ENCODE results near the gene FBXO10. TPM values are rescaled to one million over a fixed set of nuclear protein-coding genes. Genes with fewer than 3 reads are reported as not detected.
A peak's percentile ranks its signal among the peaks of the same experiment; 100 is the strongest.

The FBXO10 gene
- total and polyA plus RNA-seq, 10 of the 15 experiments (the other 5 are each of a cell fraction or from before 2014, with no cell fraction given): 1.6 to 17.2 (median 9.6) TPM

GRCh38 chr9:37466037-37466709 is 110.0 kb downstream of the FBXO10 start:
- peak overlapping the region; percentile 76 for H3K27ac ChIP-seq (ENCODE audit: control insufficient read depth, insufficient read depth)
- H3K9me3 ChIP-seq (replicated peaks; ENCODE audit: control insufficient read depth, insufficient read depth, low read length): no peaks in the 10 kb centered on the region
- BruUV-seq (replicated peaks): TSS peak; percentile 97
- ChIA-PET POLR2A (interaction anchor here (0.5 to 4.9 kb wide), 9 partner anchors 20 to 702 kb away, joined by 3 to 28 read pairs (median 4); partner anchors contain the start of genes POLR1E and TOMM5), CTCF (interaction anchor here (1.2 to 1.9 kb wide), 5 partner anchors 15 to 124 kb away, joined by 3 to 7 read pairs (median 5); no protein-coding TSS in a partner anchor), RAD21 (ENCODE audit: unreplicated experiment) (interaction anchor here (0.6 to 1.9 kb wide), 6 partner anchors 13 to 125 kb away, joined by 4 to 11 read pairs (median 6); partner anchors contain the start of gene POLR1E), SMC1A (ENCODE audit: uncharacterized antibody, unreplicated experiment) (interaction anchor here (0.8 to 1.9 kb wide), 7 partner anchors 9 to 59 kb away, joined by 3 to 4 read pairs (median 3); no protein-coding TSS in a partner anchor)
- WGBS (ENCODE audit: insufficient coverage, insufficient replicate concordance, low lambda C conversion rate, missing lambda C conversion rate): under 1% methylated on average over 47 of the region's 47 CpGs
- no peaks in the 10 kb centered on the region for H3K36me3 ChIP-seq (ENCODE audit: control insufficient read depth in 2 of 2, insufficient read depth in 2 of 2, low read length in 1 of 2)
- ATAC-seq (peak; percentile 23), DNase-seq (ENCODE audit: low read depth, low spot score) (no peak), FAIRE-seq (no peak)
- peak overlapping the region; percentile 85 for H2AFZ ChIP-seq (ENCODE audit: control insufficient read depth, low read depth, low read length)
- peak overlapping the region; percentile 75 for H3K4me3 ChIP-seq
- intact Hi-C loops (cut with micrococcal nuclease; ENCODE audit: unreplicated experiment) (loop anchor here (5.0 to 10.0 kb wide), 2 partner anchors 434 to 599 kb away; partner anchors contain the start of genes PAX5 and SHB), in situ Hi-C loops (cut with MboI) (no loop called here)
- H3K27me3 ChIP-seq (replicated peaks in 1 of 2; ENCODE audit: control insufficient read depth in 2 of 2, insufficient read depth in 2 of 2, low read length in 1 of 2): no peaks in the 10 kb centered on the region
- no peaks in the 10 kb centered on the region for H3K4me1 ChIP-seq (ENCODE audit: control insufficient read depth, insufficient read depth, low read length)
- H3K79me2 ChIP-seq (ENCODE audit: control insufficient read depth, insufficient read depth, low read length): peaks cover 38% of the 10 kb centered on the region
- H4K20me1 ChIP-seq (ENCODE audit: control insufficient read depth, insufficient read depth): no peaks in the 10 kb centered on the region
- H3K4me2 ChIP-seq (ENCODE audit: control insufficient read depth, insufficient read depth): peak overlapping the region; percentile 90
- H3K9ac ChIP-seq (ENCODE audit: control insufficient read depth, insufficient read depth, low read length): peak overlapping the region; percentile 87
- TF ChIP-seq POLR2A (IDR thresholded peaks at IDR 0.05; ENCODE audit: low read depth, low read length) (peak; percentile 72; the same call in 1 of the 2 replicates), SREBF1 (IDR thresholded peaks at IDR 0.05; ENCODE audit: low read length) (0 out of 2 replicates have a peak, but pooled peaks have one; percentile 4), TCF12 (IDR thresholded peaks at IDR 0.05; ENCODE audit: low read depth, low read length) (no peak), NKRF (conservative IDR thresholded peaks at IDR 0.05) (peak; percentile 94), STAT3 (IDR thresholded peaks at IDR 0.05; ENCODE audit: low read depth, low read length) (no peak), GATAD2B (conservative IDR thresholded peaks at IDR 0.05; ENCODE audit: low read depth) (peak; percentile 56), SMAD5 (IDR thresholded peaks at IDR 0.05; ENCODE audit: low read depth) (no peak), NR2C2 (IDR thresholded peaks at IDR 0.05; ENCODE audit: borderline replicate concordance, control insufficient read depth, insufficient read length, low read depth) (no peak), LARP7 (IDR thresholded peaks at IDR 0.05) (no peak), IKZF2 (IDR thresholded peaks at IDR 0.05) (peak; percentile 58 to 73; a peak in 3 of 4 replicates), CHD2 (IDR thresholded peaks at IDR 0.05; ENCODE audit: borderline replicate concordance, low read depth, low read length) (no peak), NR2C1 (IDR thresholded peaks at IDR 0.05) (peak; percentile 29; the same call in 1 of the 2 replicates), YY1 (IDR thresholded peaks at IDR 0.05; ENCODE audit: low read depth, low read length) (0 out of 2 replicates have a peak, but pooled peaks have one; percentile 24), NBN (IDR thresholded peaks at IDR 0.05) (peak; percentile 13), REST (IDR thresholded peaks at IDR 0.05; ENCODE audit: low read depth, low read length) (0 out of 2 replicates have a peak, but pooled peaks have one; percentile 26), IKZF1 (conservative IDR thresholded peaks at IDR 0.05) (peak; percentile 86), BACH1 (IDR thresholded peaks at IDR 0.05; ENCODE audit: borderline replicate concordance) (peak; percentile 59; the same call in 1 of the 2 replicates)
